ENCODE results near the gene CKMT1A.
"Not testable (repeated sequence)": the region's sequence is repeated elsewhere in the genome, so short reads cannot be mapped to it uniquely, and the experiment has no call there.

- TF ChIP-seq CTCF, EZH2 (IDR thresholded peaks at IDR 0.05): not testable (repeated sequence)
Measured at GRCh38 chr15:43728053-43728725, 34.5 kb downstream of the CKMT1A start.

All from neural progenitor cell (in vitro differentiated cells).